ENCODE measurements around the gene SETD6. TPM values are rescaled to one million over a fixed set of nuclear protein-coding genes. Genes with fewer than 3 reads are reported as not detected.
A peak's percentile ranks its signal among the peaks of the same experiment; 100 is the strongest.

Gene SETD6
- total RNA-seq, 2 experiments from 2014 or later: 8.1 to 8.5 TPM

DNA sequence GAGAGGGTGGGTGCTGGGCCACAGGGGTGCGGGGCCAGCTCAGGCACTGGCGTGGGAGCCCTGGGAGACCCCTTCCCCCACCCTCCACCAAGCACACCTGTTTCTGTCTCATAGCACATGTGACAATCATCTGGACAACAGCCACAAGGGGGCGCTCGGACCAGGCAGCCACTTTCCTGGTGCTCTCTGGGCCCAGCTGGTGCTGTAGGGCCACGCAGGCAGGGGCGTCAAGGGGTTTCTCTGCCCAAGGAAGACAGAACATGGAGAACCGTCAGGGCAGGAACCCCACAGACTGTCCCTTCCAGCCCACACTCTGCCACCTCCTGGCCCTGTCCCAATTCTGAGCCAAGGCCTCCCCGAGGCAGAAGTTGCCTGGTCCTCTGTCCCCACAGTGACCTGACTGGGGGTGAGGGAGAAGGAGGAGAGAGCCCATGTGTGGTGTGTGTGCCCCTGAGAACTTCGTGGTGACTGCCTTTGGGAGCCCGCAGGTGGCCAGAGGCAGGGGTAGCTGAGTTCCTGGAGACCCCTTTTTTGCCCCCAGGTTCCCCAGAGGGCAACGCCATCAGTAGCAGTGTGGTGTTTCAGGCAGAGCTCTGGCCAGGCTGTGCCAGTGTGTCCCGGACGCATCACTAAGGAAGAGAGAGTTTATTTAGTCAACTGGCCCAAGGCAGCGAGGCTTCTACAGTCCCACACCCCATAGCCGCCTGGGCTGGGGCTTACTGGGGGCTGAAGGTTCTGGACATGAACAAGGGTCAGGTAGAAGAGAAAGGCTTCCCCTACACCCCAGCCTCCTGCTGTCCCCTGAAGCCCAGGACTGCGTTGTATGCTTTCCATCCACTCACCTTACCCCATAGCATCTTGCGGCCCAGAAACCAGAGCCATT lies 3.1 kb upstream of the SETD6 start:
- intact Hi-C loops (cut with micrococcal nuclease): loop anchor here (1.0 to 5.0 kb wide), 3 partner anchors 149 to 244 kb away; partner anchors contain the start of gene SLC38A7
- no peaks in the 10 kb centered on the region for H3K27me3 Mint-ChIP-seq (ENCODE audit: low read depth)
- H3K4me1 Mint-ChIP-seq (ENCODE audit: low read depth): peaks cover 24% of the 10 kb centered on the region
- H3K36me3 Mint-ChIP-seq (ENCODE audit: low read depth): peaks cover 7% of the 10 kb centered on the region
- H3K27ac Mint-ChIP-seq: no peak overlapping the region
- no peak overlapping the region for H3K4me3 Mint-ChIP-seq
- H3K9me3 Mint-ChIP-seq: no peaks in the 10 kb centered on the region
- DNase-seq: peak; percentile 91
- CTCF ChIA-PET: interaction anchor here (0.6 to 5.8 kb wide), 11 partner anchors 11 to 244 kb away, joined by 3 to 49 read pairs (median 5); partner anchors contain the start of gene NDRG4

DNA sequence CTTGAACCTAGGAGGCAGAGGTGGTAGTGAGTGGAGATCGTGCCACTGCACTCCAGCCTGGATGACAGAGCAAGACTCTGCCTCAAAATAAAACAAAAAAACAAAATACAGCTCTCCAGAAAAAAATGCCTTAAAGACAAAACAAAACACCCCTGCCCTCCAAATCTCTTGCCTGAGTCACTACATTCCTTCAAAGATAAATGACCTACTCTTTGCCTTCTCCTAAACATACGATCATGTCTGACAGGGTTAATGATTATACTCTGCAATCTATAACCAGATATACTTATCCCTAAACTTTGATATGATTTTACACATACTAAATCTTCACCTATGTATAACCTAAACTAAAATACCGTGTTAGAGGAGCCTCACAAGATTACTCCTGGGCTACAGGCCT lies 1.4 kb upstream of the SETD6 start:
- peak overlapping the region; percentile 34 for H3K4me3 Mint-ChIP-seq
- H3K27me3 Mint-ChIP-seq (ENCODE audit: low read depth): no peaks in the 10 kb centered on the region
- intact Hi-C loops (cut with micrococcal nuclease): loop anchor here (2.0 to 5.0 kb wide), 2 partner anchors 13 to 168 kb away; partner anchors contain the start of genes NDRG4 and SLC38A7
- DNase-seq: no peak
- H3K9me3 Mint-ChIP-seq: no peaks in the 10 kb centered on the region
- H3K27ac Mint-ChIP-seq: no peak overlapping the region
- H3K4me1 Mint-ChIP-seq (ENCODE audit: low read depth): peaks cover 38% of the 10 kb centered on the region
- CTCF ChIA-PET: interaction anchor here (0.6 to 5.8 kb wide), 9 partner anchors 9 to 246 kb away, joined by 3 to 49 read pairs (median 3); no protein-coding TSS in a partner anchor
- peaks cover 14% of the 10 kb centered on the region for H3K36me3 Mint-ChIP-seq (ENCODE audit: low read depth)

DNA sequence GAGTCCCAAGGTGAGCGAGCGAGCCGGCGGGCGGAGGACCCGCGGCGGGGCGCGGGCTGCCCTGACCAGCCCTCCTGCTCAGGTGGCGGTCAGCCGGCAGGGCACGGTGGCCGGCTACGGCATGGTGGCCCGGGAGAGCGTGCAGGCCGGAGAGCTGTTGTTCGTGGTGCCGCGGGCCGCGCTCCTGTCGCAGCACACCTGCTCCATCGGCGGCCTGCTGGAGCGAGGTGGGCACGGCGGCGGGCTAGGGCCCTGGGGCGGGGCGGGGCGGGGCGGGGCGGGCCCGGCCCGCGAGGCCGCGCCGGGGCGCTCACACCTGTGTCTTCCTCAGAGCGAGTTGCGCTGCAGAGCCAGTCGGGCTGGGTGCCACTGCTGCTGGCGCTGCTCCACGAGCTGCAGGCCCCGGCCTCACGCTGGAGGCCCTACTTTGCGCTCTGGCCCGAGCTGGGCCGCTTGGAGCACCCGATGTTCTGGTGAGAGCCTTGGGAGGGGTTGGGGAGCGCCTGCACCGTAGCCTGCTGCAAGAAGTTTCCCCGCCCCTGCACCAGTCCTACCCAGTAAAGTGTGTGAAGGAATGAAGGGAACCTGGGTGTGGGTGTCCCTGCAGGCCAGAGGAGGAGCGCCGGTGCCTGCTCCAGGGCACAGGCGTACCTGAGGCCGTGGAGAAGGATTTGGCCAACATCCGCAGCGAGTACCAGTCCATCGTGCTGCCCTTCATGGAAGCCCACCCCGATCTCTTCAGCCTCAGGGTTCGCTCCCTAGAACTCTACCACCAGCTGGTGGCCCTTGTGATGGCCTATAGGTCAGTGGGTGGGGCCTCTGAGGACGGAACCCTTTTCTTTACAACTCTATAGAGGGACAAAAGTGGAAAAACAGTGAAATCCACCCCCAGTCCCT lies 802 bp downstream of the SETD6 start:
- intact Hi-C loops (cut with micrococcal nuclease): loop anchor here (1.0 to 5.0 kb wide), 5 partner anchors 15 to 389 kb away; partner anchors contain the start of genes CFAP20 and NDRG4
- peak overlapping the region; percentile 24 for H3K27ac Mint-ChIP-seq
- DNase-seq: peak; percentile 48
- H3K4me1 Mint-ChIP-seq (ENCODE audit: low read depth): peaks cover 45% of the 10 kb centered on the region
- H3K9me3 Mint-ChIP-seq: no peaks in the 10 kb centered on the region
- peaks cover 20% of the 10 kb centered on the region for H3K36me3 Mint-ChIP-seq (ENCODE audit: low read depth)
- peak overlapping the region; percentile 88 for H3K4me3 Mint-ChIP-seq
- H3K27me3 Mint-ChIP-seq (ENCODE audit: low read depth): no peaks in the 10 kb centered on the region
- CTCF ChIA-PET: interaction anchor here (0.8 to 1.2 kb wide), 2 partner anchors 74 to 240 kb away, joined by 3 read pairs; no protein-coding TSS in a partner anchor

DNA sequence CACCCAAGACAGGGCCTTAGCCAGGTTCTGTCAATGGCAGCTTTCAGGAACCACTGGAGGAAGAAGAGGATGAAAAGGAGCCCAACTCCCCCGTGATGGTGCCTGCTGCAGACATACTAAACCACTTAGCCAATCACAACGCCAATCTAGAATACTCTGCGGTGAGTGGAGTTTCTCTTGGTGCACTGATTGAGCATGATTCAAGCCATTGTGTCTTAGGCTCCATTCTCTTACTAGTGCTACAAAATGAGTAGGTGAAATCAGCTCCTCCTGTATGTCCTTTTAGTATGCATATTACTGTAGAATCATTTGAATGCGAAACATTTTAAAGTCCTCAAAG lies 1.4 kb downstream of the SETD6 start:
- peaks cover 45% of the 10 kb centered on the region for H3K4me1 Mint-ChIP-seq (ENCODE audit: low read depth)
- CTCF ChIA-PET: interaction anchor here (1.2 kb wide), 1 partner anchor 239 kb away, joined by 3 read pairs; no protein-coding TSS in a partner anchor
- H3K36me3 Mint-ChIP-seq (ENCODE audit: low read depth): peaks cover 24% of the 10 kb centered on the region
- no peak for DNase-seq
- no peak overlapping the region for H3K27ac Mint-ChIP-seq
- no peaks in the 10 kb centered on the region for H3K27me3 Mint-ChIP-seq (ENCODE audit: low read depth)
- intact Hi-C loops (cut with micrococcal nuclease): loop anchor here (5.0 kb wide), 1 partner anchor 389 kb away; the partner anchor contains the start of gene CFAP20
- H3K4me3 Mint-ChIP-seq: peak overlapping the region; percentile 88
- H3K9me3 Mint-ChIP-seq: no peaks in the 10 kb centered on the region

DNA sequence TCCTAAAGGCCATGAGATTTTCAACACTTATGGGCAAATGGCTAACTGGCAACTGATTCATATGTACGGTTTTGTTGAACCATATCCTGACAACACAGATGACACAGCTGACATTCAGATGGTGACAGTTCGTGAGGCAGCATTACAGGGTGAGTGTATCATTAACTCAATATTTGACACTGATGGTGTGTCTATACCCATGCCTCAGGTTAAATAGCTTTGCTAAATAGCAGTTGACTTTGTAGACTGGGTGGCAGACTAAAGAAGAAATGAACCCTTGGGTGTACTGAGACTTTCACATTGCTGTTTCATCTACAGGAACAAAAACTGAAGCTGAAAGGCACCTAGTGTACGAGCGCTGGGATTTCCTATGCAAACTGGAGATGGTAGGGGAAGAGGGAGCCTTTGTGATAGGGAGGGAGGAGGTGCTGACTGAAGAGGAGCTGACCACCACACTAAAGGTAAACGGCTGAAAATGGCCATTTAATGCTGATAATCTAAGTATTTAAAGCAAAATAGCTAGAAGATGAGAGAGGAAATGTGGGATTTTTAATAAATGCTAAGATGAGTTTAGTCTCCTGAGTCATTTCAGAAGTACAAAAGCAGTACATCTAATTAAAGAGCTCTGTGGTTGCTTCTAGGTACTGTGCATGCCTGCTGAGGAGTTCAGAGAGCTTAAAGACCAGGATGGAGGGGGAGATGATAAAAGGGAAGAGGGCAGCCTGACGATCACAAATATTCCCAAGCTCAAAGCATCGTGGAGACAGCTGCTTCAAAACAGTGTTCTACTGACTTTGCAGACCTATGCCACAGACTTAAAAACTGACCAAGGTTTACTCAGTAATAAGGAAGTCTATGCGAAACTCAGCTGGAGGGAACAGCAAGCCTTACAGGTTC lies 3.0 kb downstream of the SETD6 start:
- Mint-ChIP-seq H3K36me3 (ENCODE audit: low read depth) (peaks cover 30% of the 10 kb centered on the region), H3K4me1 (ENCODE audit: low read depth) (peaks cover 43% of the 10 kb centered on the region), H3K9me3 (no peaks in the 10 kb centered on the region), H3K4me3 (no peak overlapping the region), H3K27ac (peak overlapping the region; percentile 61), H3K27me3 (ENCODE audit: low read depth) (no peaks in the 10 kb centered on the region)
- CTCF ChIA-PET: interaction anchor here (0.7 to 2.0 kb wide), 8 partner anchors 12 to 239 kb away, joined by 3 to 5 read pairs (median 3); no protein-coding TSS in a partner anchor
- intact Hi-C loops (cut with micrococcal nuclease): loop anchor here (5.0 kb wide), 1 partner anchor 391 kb away; the partner anchor contains the start of gene CFAP20
- no peak for DNase-seq

DNA sequence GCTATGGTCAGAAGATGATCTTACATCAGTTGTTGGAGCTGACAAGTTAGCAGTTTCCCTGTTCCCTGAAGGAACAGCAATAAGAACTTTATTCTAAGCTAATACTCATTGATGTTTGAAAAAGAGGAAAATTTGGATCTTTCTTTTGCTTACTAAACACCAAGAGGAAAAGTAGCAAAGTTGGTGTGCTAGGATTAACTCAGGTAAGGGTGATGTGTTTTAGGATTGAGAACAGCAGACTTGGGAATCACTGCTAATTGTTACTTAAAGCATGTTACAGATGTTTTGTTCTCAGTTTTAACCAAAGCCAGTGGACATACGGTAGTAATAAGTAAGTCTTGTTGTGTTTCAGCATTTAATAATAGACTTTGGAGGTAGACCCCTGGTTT lies 3.7 kb downstream of the SETD6 start:
- intact Hi-C loops (cut with micrococcal nuclease): loop anchor here (5.0 kb wide), 1 partner anchor 392 kb away; the partner anchor contains the start of gene CFAP20
- peaks cover 34% of the 10 kb centered on the region for H3K36me3 Mint-ChIP-seq (ENCODE audit: low read depth)

DNA sequence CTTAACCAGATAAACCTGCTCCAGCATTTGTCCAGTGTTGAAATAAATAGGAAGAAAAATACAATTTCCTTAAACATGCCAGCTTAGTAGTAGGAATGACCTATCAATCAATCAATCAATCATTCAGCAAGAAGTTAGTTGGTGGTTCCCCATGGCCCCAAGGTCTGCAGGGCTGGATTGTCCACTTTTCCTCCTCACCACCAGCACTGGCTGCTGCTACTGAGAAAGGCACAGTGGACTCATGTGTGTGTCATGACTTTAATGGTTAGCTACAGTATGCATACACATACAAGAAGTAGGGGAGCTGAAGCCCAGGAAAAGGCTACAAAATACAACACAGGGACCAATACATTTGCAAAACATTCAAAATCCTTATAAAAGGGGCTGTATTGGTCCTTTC lies 4.4 kb downstream of the SETD6 start:
- intact Hi-C loops (cut with micrococcal nuclease): loop anchor here (5.0 kb wide), 1 partner anchor 392 kb away; the partner anchor contains the start of gene CFAP20
- CTCF ChIA-PET: interaction anchor here (0.6 to 2.0 kb wide), 2 partner anchors 16 to 18 kb away, joined by 3 to 5 read pairs; no protein-coding TSS in a partner anchor
- Mint-ChIP-seq H3K4me1 (ENCODE audit: low read depth) (peaks cover 36% of the 10 kb centered on the region), H3K9me3 (no peaks in the 10 kb centered on the region), H3K4me3 (no peak overlapping the region), H3K27ac (peak overlapping the region; percentile 37), H3K27me3 (ENCODE audit: low read depth) (no peaks in the 10 kb centered on the region), H3K36me3 (ENCODE audit: low read depth) (peaks cover 38% of the 10 kb centered on the region)
- DNase-seq: no peak

More for the DNA sequence above, 3.7 kb downstream of the SETD6 start:
- Mint-ChIP-seq H3K27me3 (ENCODE audit: low read depth) (no peaks in the 10 kb centered on the region), H3K4me3 (no peak overlapping the region), H3K27ac (no peak overlapping the region), H3K9me3 (no peaks in the 10 kb centered on the region), H3K4me1 (ENCODE audit: low read depth) (peaks cover 40% of the 10 kb centered on the region)
- DNase-seq: no peak
- CTCF ChIA-PET: interaction anchor here (0.7 to 2.0 kb wide), 6 partner anchors 19 to 239 kb away, joined by 3 to 5 read pairs (median 3); no protein-coding TSS in a partner anchor

DNA sequence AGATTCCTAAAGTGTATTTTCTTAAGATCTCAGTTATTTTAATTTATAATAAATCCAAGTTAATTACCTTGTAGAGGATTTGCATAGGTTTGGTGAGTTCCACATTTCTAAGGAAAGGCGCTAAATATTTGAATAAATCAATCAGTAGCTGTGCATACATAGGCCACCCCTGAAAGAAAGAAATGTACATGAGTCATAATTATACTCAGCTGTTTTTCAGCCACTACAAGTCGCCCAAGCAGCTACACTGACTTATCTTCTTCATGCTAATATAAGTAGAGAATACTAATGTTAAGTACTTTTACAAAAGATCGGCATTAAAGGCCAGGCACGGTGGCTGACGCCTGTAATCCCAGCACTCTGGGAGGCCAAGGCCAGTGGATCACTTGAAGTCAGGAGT lies 14.9 kb downstream of the SETD6 start:
- DNase-seq: no peak
- no peaks in the 10 kb centered on the region for H3K27me3 Mint-ChIP-seq (ENCODE audit: low read depth)
- no peaks in the 10 kb centered on the region for H3K4me1 Mint-ChIP-seq (ENCODE audit: low read depth)
- H3K27ac Mint-ChIP-seq: no peak overlapping the region
- no peak overlapping the region for H3K4me3 Mint-ChIP-seq
- no peaks in the 10 kb centered on the region for H3K9me3 Mint-ChIP-seq
- H3K36me3 Mint-ChIP-seq (ENCODE audit: low read depth): peaks cover 50% of the 10 kb centered on the region
- CTCF ChIA-PET: no interaction called here
- intact Hi-C loops (cut with micrococcal nuclease): loop anchor here (10.0 kb wide), 1 partner anchor 55 kb away; no protein-coding TSS in a partner anchor

DNA sequence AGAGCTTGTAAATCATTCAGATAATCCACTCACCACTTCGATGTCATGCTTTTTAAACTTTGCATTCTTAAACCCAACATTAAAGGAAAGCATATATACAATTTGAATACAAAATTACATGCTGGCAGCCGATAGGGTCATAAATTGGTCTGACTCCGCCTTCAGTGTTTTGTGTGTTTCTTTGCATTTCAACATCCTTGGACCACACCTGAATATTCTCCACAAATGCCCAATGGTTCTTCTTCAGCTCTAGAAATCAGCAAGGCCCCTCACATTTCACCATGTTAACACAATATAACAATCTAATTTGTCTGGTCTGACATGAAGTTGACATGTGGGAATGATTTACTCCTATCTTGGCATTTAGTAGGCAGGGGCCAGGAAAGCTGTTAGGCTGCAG lies 17.1 kb downstream of the SETD6 start:
- peaks cover 49% of the 10 kb centered on the region for H3K36me3 Mint-ChIP-seq (ENCODE audit: low read depth)
- H3K27me3 Mint-ChIP-seq (ENCODE audit: low read depth): no peaks in the 10 kb centered on the region
- H3K4me3 Mint-ChIP-seq: no peak overlapping the region
- H3K4me1 Mint-ChIP-seq (ENCODE audit: low read depth): no peaks in the 10 kb centered on the region
- CTCF ChIA-PET: no interaction called here
- intact Hi-C loops (cut with micrococcal nuclease): loop anchor here (10.0 kb wide), 1 partner anchor 52 kb away; no protein-coding TSS in a partner anchor
- no peaks in the 10 kb centered on the region for H3K9me3 Mint-ChIP-seq
- no peak overlapping the region for H3K27ac Mint-ChIP-seq
- no peak for DNase-seq

DNA sequence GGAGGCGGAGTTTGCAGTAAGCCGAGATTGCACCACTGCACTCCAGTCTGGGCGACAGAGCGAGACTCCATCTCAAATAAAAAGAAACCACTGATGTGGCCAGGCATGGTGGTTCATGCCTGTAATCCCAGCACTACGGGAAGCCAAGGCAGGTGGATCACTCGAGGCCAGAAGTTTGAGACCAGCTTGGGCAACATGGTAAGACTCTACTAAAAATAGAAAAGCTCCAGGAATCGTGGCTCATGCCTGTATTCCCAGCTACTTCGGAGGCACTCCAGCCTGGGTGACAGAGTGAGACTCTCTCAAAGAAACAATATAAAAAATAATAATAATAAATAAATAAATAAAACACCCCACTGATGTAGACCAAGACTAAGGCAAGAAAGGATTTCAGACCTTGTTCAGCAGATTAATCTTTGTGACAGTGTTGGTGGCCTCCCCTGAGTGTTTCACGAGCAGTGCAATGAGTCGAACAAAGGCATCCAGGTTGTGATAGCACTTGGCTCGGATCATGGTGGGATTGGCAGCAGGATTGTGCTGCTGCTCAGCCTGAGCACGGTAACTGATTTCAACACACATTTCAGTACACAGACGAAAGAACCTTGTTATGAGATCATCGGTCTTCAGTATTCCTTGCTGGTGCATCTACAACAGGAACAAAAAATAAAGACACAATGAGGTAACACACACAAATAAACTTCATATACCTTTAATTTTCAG lies 18.6 kb downstream of the SETD6 start:
- CTCF ChIA-PET: interaction anchor here (1.1 kb wide), 1 partner anchor 13 kb away, joined by 3 read pairs; no protein-coding TSS in a partner anchor
- Mint-ChIP-seq H3K36me3 (ENCODE audit: low read depth) (peaks cover 51% of the 10 kb centered on the region), H3K27ac (no peak overlapping the region), H3K4me3 (no peak overlapping the region), H3K4me1 (ENCODE audit: low read depth) (no peaks in the 10 kb centered on the region), H3K9me3 (no peaks in the 10 kb centered on the region), H3K27me3 (ENCODE audit: low read depth) (no peaks in the 10 kb centered on the region)
- intact Hi-C loops (cut with micrococcal nuclease): loop anchor here (10.0 kb wide), 1 partner anchor 51 kb away; no protein-coding TSS in a partner anchor
- no peak for DNase-seq
